Breast epithelium (tissue), 3 donors: ENCODE data around the gene SLC34A2.

Experiments
- POLR2A ChIP-seq: fragments of 450-650 bp; IDR thresholded peaks from one replicate; pipeline ENCODE4 v1.6.1; 2016; ENCODE audit warnings: antibody characterized with exemption, mild to moderate bottlenecking, moderate library complexity
- TF ChIP-seq, protein P1 (sequence below), 3 donors: fragments of 450-650 bp; IDR thresholded peaks; one replicate each; pipeline ENCODE4 v1.5.1; 2016 to 2017; ENCODE audit warnings: antibody characterized with exemption in 3 of 3, mild to moderate bottlenecking in 3 of 3, moderate library complexity in 3 of 3

DNA sequence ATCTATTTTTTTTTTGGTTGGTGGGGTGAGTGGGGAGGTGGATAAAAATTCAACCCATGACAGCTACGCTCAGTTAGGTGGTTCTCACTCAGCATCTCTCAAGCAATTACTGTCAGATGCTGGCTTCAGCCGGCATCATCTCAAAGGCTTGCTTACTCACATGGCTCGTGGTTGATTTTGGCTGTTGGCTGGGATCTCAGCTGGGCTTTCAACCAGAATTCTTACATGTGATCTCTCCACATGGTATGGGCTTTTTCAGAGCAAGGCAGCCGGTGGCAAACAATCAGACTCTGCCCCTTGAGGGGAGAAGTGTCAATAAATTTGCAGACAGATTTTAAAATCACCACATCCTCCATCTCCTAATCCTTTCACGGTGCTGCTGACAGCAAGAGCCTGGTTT, 47.2 kb downstream of the SLC34A2 start:
- TF ChIP-seq, protein P1, sequence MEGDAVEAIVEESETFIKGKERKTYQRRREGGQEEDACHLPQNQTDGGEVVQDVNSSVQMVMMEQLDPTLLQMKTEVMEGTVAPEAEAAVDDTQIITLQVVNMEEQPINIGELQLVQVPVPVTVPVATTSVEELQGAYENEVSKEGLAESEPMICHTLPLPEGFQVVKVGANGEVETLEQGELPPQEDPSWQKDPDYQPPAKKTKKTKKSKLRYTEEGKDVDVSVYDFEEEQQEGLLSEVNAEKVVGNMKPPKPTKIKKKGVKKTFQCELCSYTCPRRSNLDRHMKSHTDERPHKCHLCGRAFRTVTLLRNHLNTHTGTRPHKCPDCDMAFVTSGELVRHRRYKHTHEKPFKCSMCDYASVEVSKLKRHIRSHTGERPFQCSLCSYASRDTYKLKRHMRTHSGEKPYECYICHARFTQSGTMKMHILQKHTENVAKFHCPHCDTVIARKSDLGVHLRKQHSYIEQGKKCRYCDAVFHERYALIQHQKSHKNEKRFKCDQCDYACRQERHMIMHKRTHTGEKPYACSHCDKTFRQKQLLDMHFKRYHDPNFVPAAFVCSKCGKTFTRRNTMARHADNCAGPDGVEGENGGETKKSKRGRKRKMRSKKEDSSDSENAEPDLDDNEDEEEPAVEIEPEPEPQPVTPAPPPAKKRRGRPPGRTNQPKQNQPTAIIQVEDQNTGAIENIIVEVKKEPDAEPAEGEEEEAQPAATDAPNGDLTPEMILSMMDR (IDR thresholded peaks at IDR 0.05): no peak
- TF ChIP-seq POLR2A: no peak
